Jurkat, Clone E6-1 (cell line): ENCODE data around the gene LRIG3.
"Not testable (repeated sequence)": the region's sequence is repeated elsewhere in the genome, so short reads cannot be mapped to it uniquely, and the experiment has no call there.

Source experiments
- DNase-seq: peaks from one replicate; pipeline ENCODE4 v3.0.0-alpha.2; 2011; ENCODE audit warnings: low read depth, low spot score
- H3K4me3 ChIP-seq: 2 replicates; pipeline ENCODE4 v1.5.1; 2011; ENCODE audit warnings: mild to moderate bottlenecking, low read length, control low read depth, moderate library complexity

LRIG3 gene

DNA sequence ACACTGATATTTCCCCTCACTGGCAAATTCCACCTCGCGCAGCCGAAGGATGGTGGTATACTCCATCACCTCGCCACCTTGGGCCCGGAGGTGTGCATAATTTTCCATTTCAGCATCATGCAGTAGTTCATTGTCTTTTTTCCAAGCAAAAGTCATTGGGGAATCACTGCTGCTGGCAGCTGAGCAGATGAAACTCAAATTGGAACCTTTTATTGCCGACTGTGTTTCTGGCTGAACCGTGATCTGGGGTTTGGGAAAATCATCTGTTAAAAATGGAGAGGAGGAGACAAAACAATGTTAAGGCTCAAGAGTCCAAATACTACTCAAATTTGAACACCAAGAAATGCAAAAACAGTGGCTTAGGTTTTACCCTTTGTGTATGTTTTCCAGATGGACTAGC is 39.7 kb downstream of the LRIG3 start:
- DNase-seq, result no peak
- no peak overlapping the region for H3K4me3 ChIP-seq

DNA sequence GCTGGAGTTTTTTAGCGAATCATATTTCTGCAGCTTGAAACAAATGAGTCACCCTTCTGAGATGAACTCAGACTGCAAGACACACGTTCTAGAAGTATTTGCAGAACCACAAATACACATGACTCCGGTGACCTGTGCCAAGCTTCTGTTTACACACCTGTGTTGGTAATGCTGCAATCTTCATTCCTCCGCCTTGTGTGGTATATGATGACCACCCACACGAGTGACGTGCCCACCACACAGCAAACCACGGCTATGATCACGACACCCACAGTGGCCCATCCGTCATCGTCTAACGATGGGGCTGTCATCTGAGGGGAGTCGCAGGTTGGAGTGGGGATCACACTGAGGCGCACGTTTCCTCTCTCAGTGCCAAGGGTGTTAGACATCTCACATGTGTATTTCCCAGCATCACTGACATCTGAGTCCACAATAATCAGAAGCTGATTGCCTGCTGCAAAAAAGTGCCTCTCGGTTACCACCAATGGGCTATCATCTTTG is 43.0 kb downstream of the LRIG3 start:
- H3K4me3 ChIP-seq, result no peak overlapping the region
- DNase-seq, result peak; percentile 46

DNA sequence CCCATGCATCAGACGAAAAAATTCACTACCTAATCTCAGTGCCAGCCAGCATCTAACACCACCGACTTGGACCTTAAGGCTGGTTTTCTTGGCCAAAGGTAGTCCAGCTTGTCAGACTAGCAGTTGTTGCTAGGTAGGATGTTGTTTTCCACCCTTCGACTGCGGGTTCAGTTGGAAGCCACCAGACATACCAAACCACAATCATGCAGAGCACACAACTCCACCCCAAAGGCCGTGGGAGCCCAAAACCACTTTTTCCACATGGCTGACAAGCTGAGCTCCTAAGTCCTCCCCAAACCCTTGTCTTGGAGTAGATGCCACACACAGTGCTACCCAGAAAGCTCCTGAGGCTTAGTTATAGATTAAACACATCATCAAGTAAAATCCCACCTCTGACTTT is 46.8 kb downstream of the LRIG3 start:
- no peak overlapping the region for H3K4me3 ChIP-seq
- DNase-seq, result peak; percentile 82

DNA sequence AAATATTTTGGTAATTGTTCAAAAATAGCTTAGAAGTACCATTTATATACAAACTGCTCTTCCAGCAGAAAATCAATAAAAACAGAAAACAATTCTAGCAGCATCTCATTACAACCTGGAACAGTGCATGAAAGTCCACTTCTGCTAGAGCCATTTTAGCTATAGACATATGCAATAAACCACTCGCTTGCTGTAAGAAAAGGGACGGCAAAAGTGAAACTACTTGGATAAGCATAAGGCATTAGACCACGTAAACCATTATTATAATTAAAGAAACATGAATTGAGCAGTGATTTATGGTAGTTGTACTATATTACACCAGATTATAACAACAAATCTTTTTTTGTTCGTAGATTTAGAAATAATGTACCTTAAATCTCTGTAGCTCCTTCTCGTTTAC is 48.7 kb downstream of the LRIG3 start:
- DNase-seq, result no peak
- no peak overlapping the region for H3K4me3 ChIP-seq

DNA sequence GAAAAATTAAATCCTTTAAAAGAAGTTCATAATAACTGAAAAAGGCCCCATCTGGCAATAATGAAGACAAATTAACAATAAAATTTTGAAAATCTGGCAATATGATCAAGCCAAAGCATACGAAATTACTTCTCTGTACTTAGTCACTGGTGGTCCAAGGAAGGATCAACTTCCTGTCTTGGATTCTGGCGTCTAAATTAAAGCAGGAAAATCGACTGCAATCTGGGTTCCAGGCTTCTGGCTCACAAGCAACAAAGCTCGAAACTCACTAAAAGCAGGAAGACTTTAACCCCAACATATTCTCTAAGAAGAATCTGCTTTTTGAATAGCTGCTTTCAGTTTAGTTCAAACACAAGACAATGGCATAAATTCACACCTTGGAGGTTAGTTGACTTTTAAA is 49.7 kb downstream of the LRIG3 start:
- no peak for DNase-seq

DNA sequence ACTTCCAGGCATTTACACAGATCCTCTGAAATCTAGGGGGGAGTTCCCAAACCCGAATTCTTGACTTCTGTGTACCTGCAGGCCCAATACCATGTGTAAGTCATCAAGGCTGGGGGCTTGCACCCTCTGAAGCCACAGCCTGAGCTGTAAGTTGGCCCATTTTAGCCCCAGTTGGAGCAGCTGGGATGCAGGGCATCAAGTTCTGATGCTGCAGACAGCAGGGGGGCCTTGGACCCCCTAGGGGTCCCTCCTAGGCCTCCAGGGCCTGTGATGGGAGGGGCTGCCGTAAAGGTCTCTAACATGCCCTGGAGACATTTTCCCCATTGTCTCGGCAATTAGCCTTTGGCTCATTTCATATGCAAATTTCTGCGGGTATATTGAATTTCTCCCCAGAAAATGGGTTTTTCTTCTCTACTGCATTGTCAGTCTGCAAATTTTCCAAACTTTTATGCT is 59.5 kb downstream of the LRIG3 start:
- DNase-seq, result no peak
- no peak overlapping the region for H3K4me3 ChIP-seq

More for the DNA sequence above, 49.7 kb downstream of the LRIG3 start:
- no peak overlapping the region for H3K4me3 ChIP-seq

DNA sequence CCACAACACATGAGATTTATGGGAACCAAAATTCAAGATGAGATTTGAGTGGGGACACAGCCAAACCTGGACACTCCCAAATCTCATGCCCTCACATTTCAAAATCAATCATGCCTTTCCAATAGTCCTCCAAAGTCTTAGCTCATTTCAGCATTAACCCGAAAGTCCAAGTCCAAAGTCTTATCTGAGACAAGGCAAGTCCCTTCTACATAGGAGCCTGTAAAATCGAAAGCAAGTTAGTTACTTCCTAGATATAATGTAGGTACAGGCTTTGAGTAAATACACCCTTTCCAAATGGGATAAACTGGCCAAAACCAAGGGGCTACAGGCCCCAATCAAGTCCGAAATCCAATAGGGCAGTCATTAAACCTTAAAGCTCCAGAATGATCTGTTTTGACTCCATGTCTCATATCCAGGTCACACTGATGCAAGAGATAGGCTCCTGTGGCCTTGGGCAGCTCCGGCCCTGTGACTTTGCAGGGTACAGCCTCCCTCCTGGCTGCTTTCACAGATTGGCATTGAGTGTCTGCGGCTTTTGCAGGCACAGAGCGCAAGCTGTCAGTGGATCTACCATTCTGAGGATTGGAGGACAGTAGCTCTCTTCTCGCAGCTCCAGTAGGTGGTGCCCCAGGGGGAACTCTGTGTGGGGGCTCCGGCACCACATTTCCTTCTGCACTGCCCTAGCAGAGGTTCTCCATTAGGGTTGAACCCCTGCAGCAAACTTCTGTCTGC is 60.1 kb downstream of the LRIG3 start:
- H3K4me3 ChIP-seq, result no peak overlapping the region
- no peak for DNase-seq

DNA sequence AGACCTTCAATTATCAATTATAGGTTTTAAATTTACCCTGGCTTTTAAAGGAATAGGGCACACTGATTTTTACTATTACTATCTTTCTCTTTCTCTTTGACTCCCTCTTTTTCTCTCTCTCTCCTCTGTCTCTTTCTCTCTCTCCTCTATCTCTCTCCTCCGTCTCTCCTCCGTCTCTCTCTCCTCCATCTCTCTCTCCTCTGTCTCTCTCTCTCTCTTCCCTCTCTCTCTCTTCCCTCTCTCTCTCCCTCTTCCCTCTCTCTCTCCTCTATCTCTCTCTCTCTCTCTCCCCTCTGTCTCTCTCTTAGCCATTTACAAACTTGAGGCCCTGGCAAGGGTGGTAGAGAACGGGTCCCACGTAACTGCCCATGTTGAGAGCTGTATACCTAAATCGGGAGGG is 62.3 kb downstream of the LRIG3 start:
- DNase-seq, result no peak
- no peak overlapping the region for H3K4me3 ChIP-seq

DNA sequence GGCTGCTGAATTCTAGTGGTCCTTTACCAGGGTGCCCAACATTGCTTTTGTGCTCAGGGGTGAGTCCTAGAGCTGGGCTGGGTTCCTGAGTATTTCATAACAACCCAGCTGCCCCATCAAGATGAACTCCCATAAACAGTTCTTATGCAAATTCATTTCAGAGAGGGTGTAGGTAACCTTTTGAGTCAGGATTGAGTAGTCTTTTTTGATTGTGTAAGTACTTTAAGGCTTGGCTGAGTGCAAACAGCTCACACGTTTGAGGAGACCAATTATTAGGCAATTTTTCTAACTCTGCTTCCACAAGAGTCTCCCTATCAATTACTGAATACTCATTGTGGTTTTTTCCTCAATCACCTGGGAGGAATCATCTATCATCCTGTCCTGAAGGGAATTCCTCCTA is 63.1 kb downstream of the LRIG3 start:
- H3K4me3 ChIP-seq, DNase-seq: not testable (repeated sequence)

DNA sequence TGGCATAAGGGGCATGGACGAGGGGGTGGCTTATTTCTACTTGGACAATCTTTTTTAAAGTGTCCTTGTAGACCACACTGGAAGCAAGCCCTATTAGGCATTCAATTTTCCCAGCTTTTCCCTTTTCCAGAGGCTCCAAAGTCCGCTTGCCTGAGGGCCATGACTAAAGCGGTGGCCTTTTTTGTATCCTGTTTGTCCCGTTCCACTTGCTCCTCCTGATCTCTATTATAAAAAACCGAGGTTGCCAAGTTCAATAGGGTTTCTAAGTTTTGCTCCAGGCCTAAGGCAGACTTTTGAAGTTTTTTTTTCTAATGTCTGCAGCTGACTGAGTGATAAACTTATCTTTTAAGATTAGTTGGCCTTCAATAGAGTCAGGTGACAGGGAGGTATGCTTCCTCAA is 64.7 kb downstream of the LRIG3 start:
- DNase-seq, H3K4me3 ChIP-seq: not testable (repeated sequence)

DNA sequence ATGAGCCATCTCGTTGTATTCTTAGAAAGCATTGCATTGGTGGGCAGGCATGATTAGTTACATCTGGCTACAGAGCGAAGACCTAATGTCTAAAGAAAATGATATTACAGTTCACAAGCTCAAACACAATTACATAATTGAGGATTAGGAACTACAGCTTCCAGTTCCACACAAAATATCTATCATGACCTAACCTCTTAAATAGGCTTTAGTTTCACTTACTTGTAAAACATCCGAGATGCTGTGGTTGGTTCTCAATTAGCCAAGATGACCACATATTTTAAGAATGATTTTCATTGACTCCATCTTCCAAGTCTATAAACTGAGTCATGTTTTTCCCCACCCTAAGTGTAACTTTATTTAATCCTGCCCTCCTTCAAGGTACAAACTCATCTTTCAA is 69.5 kb downstream of the LRIG3 start:
- no peak for DNase-seq
- no peak overlapping the region for H3K4me3 ChIP-seq

DNA sequence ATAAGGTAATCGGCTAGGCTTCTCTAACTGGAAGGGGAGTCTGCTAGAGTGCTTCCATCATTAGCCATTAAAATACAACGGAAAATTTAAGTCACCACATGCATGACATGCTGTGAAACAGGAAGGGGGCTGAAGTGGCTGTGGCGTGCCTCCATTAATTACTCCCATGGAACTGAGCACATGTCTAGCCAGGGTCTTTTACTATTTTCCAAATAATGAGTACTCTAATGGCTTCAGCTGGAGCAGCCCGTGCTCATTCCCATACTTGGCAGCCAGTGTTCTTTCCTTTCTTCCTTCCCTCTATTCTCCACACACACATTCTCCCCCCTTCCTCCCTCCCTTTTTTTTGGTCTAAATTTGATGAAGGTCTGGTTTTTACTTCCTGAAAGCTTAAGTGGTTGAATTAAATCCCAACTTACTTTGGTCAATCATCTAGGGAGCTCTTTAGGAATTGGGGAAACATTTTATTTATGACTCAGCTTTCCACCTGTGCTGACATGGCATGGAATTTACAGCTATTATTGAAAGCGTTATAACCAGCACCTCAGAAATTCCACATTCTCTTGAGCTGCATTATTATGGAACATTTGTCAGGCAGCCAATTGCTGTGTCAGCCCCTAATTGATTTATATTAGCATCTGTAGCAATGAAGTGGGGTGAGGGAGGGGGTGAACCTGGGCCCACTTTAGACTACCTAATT is 72.3 kb downstream of the LRIG3 start:
- no peak overlapping the region for H3K4me3 ChIP-seq
- DNase-seq, result no peak

DNA sequence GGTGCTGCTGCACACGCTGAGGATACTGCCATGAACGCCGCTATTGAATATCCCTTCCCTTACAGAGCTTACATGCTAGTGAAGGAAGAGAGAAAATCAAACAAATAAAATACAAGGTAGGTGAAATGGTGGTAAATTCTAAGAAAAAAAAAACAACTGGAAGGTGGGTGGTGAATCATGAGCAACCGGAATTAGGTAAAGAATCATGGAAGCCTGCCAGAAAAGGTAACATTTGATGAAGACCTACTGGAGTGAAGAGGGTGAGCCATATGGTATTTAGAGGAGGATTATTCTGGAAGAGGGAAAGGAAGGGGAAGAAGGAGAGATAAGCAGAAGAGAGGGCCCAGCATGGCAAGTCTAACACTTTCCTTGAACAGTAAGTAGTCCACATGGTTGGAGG is 76.1 kb downstream of the LRIG3 start:
- H3K4me3 ChIP-seq, result no peak overlapping the region
- DNase-seq, result no peak

DNA sequence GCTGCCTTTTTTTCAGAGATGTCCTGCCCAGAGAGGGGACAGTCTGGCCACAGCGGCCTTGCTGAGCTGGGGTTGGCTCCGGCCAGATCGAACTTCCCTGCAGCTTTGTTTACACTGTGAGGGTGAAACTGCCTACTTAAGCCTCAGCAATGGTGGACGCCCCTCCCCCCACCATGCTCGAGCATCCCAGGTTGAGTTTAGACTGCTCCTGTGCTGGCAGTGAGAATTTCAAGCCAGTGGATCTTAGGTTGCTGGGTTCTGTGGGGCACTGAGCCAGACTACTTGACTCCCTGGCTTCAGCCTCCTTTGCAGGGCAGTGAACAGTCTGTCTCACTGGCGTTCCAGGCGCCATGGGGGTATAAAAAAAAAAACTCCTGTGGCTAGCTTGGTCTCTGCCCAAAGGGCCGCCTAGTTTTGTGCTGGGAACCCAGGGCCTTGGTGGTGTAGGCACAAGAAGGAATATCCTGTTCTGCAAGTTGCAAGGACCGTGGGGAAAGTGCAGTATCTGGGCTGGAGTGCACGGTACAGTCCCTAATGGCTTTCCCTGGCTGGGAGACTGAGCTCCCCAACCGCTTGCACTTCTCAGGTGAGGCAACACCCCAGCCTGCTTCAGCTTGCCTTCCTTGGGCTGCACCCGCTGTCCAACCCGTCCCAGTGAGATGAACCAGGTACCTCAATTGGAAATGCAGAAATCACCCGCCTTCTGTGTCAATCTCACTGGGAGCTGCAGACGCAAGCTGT is 79.1 kb downstream of the LRIG3 start:
- H3K4me3 ChIP-seq, result no peak overlapping the region
- no peak for DNase-seq

DNA sequence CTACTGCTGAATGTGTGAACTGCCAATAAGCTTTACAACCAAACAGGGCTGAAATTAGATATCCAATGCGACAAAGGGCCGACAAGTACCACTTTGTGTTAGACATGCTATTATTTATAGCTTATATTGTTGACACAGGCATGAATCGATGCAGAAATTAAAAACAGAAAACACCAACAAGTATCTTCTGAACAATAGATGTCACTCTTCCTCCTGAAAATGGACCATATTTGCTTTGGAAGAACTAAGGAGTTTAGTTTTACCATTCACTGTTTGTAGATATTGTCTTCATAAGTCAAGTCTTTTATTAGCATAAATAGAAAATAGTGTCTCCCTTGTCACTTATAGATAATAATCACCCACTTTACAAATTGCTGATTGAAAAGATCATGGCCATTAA is 86.5 kb downstream of the LRIG3 start:
- DNase-seq, result no peak
- no peak overlapping the region for H3K4me3 ChIP-seq

DNA sequence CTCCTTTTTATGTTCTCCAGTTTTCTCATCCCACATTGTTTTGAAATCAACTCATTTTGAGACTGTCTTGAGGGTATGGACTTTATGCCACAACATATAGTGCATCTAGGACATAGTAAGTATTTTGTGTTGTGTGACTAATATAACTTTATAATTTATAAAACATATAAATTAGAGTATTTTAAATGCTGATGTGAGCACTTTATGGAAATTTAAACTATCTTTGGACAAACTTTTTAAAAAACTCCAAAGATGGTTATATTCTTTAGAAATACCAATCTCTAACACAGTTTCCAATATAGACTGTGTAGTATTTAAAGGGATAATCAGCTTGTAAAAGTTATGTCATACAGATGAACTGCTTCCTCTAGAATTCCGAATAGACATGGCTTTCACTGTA is 87.4 kb downstream of the LRIG3 start:
- H3K4me3 ChIP-seq, result no peak overlapping the region

More for the DNA sequence above, 87.4 kb downstream of the LRIG3 start:
- no peak for DNase-seq
